ENCODE results near the gene SSBP3. TPM values are rescaled to one million over a fixed set of nuclear protein-coding genes. Genes with fewer than 3 reads are reported as not detected.

SSBP3 gene
- total RNA-seq, 4 donors from 2014 or later = 32.0 to 70.2 (median 60.3) TPM

DNA sequence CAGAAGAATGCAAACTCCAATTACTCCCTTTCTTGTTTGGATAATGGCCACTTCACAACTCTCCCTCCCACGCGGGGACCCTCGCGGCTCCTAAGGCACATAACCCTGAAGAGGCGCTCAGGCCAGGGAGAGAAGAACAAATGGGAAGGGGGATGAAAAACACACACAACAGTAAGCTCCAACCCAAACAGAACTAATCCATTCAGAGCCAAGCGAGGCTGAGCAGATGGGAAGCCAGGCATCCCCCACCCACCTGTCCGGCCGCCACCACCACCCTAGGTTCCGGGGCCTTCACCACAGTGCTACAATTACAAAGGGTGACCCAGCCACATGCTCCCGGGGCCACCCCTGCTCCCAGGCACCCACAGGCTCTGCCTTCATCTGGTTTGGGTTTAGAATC, 104.7 kb downstream of the SSBP3 start:
- no peaks in the 10 kb centered on the region for H3K27me3 ChIP-seq
- H3K36me3 ChIP-seq = no peaks in the 10 kb centered on the region
- no peak overlapping the region for H3K4me3 ChIP-seq
- TF ChIP-seq EP300 (IDR thresholded peaks at IDR 0.05) (no peak), POLR2A (IDR thresholded peaks at IDR 0.05) (no peak)
- TF ChIP-seq, protein P1, sequence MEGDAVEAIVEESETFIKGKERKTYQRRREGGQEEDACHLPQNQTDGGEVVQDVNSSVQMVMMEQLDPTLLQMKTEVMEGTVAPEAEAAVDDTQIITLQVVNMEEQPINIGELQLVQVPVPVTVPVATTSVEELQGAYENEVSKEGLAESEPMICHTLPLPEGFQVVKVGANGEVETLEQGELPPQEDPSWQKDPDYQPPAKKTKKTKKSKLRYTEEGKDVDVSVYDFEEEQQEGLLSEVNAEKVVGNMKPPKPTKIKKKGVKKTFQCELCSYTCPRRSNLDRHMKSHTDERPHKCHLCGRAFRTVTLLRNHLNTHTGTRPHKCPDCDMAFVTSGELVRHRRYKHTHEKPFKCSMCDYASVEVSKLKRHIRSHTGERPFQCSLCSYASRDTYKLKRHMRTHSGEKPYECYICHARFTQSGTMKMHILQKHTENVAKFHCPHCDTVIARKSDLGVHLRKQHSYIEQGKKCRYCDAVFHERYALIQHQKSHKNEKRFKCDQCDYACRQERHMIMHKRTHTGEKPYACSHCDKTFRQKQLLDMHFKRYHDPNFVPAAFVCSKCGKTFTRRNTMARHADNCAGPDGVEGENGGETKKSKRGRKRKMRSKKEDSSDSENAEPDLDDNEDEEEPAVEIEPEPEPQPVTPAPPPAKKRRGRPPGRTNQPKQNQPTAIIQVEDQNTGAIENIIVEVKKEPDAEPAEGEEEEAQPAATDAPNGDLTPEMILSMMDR (IDR thresholded peaks at IDR 0.05) = no peak
- no peaks in the 10 kb centered on the region for H3K9me3 ChIP-seq
- H3K4me1 ChIP-seq = peaks cover 0 to 71% (median 41%) of the 10 kb centered on the region in 4 donors
- H3K27ac ChIP-seq = no peak overlapping the region
- no peak for DNase-seq (ENCODE audit: low spot score in 2 of 2)
- 52 to 66% methylated on average over 10 of the region's 10 CpGs for WGBS, 2 donors

DNA sequence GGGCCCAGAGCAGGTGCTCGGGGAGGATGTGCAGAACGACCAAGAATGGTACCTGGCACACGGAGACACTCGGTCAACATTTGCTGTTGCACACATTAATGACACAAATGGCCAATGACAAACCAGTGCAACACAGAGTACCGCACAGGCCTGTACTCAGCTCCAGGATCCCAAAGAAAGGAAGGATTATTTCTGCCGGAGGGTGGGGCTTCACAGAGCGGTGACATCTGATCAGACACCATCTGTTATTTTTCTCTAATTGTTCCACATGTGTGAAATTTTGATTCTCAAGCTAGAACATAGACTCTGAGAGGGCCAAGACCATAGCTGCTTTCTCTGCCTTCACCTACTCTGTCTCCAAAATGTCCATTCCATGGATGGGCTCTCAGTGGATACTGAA, 105.8 kb downstream of the SSBP3 start:
- Histone ChIP-seq H3K27me3 (no peaks in the 10 kb centered on the region), H3K4me3 (no peak overlapping the region), H3K27ac (peak overlapping the region in 3 of 4 donors; percentile 12 to 84 (median 58)), H3K4me1 (peaks cover 0 to 81% (median 41%) of the 10 kb centered on the region in 4 donors), H3K9me3 (no peaks in the 10 kb centered on the region), H3K36me3 (no peaks in the 10 kb centered on the region)
- DNase-seq (ENCODE audit: low spot score in 2 of 2) = no peak
- WGBS, 2 donors = 83 to 84% methylated on average over 7 of the region's 7 CpGs
- TF ChIP-seq EP300 (IDR thresholded peaks at IDR 0.05) (no peak), POLR2A (IDR thresholded peaks at IDR 0.05) (no peak)
- TF ChIP-seq, protein P1 (IDR thresholded peaks at IDR 0.05) = no peak

DNA sequence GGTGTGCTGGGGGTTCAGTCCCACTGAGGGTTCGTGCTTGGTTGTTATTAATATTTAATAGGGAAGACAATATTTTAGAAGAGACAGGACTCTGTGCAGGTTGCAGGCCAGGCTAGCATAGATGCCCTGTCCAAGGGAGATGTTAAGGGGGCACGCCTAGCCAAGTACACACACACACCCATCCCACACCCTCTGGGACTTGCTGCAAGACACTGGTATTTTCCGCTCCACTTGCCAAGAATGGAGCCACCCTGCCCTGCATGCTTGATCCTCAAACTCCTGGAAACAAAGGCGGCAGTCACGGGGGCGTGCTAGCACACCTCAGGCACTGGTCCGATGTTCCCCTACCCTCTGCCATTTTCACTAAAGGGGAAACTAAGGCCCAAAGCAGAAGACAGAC, 107.2 kb downstream of the SSBP3 start:
- no peaks in the 10 kb centered on the region for H3K27me3 ChIP-seq
- H3K27ac ChIP-seq = peak overlapping the region; percentile 58 to 84 (median 68)
- no peaks in the 10 kb centered on the region for H3K9me3 ChIP-seq
- 43 to 66% methylated on average over 7 of the region's 7 CpGs for WGBS, 2 donors
- peak in 1 of 2 donors; percentile 47 for DNase-seq (ENCODE audit: low spot score in 2 of 2)
- no peaks in the 10 kb centered on the region for H3K36me3 ChIP-seq
- TF ChIP-seq, protein P1 (IDR thresholded peaks at IDR 0.05) = no peak
- TF ChIP-seq POLR2A (IDR thresholded peaks at IDR 0.05) = no peak
- peak; percentile 50 to 64 for TF ChIP-seq EP300 (IDR thresholded peaks at IDR 0.05)
- H3K4me3 ChIP-seq = no peak overlapping the region
- peaks cover 0 to 89% (median 48%) of the 10 kb centered on the region in 4 donors for H3K4me1 ChIP-seq

DNA sequence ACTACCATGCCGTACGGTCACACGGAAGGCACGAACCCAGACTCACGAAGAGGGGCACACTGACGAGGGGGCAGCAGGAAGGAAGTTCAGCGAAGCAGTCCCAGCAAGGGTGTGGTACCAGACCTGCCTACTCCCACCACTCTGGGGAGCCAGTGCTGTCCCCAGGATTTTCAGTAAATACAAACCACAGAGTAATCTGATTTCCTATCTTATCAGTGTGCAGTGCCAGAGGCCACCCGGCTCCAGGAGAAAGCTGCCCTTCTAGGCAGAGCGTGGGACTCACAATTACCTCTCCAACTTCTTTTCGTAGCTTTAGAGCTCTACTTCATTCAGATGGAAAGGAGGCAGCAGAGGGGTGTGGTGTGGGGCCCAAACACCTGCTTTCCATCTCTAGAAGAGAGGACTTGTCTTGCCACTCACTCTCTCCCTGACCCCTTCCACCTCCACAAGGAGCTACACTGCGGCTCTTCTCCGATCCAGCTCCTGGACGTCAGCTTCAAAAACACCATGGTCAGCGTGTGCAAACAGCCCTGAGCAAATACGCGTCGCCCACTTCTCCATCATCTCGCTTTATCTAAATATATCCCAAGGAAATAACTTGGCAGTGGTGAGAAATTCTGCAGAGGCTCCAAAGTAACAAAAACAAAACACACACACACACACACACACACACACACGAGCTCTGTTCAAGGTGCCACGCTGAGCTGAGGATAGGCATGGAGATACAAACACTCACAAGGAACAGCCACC, 107.7 kb downstream of the SSBP3 start:
- 46 to 51% methylated on average over 20 of the region's 20 CpGs for WGBS, 2 donors
- Histone ChIP-seq H3K9me3 (no peaks in the 10 kb centered on the region), H3K36me3 (no peaks in the 10 kb centered on the region), H3K27ac (peak overlapping the region; percentile 37 to 84 (median 72)), H3K4me1 (peaks cover 0 to 93% (median 45%) of the 10 kb centered on the region in 4 donors), H3K4me3 (no peak overlapping the region), H3K27me3 (no peaks in the 10 kb centered on the region)
- no peak for DNase-seq (ENCODE audit: low spot score in 2 of 2)
- TF ChIP-seq, protein P1 (IDR thresholded peaks at IDR 0.05) = no peak

DNA sequence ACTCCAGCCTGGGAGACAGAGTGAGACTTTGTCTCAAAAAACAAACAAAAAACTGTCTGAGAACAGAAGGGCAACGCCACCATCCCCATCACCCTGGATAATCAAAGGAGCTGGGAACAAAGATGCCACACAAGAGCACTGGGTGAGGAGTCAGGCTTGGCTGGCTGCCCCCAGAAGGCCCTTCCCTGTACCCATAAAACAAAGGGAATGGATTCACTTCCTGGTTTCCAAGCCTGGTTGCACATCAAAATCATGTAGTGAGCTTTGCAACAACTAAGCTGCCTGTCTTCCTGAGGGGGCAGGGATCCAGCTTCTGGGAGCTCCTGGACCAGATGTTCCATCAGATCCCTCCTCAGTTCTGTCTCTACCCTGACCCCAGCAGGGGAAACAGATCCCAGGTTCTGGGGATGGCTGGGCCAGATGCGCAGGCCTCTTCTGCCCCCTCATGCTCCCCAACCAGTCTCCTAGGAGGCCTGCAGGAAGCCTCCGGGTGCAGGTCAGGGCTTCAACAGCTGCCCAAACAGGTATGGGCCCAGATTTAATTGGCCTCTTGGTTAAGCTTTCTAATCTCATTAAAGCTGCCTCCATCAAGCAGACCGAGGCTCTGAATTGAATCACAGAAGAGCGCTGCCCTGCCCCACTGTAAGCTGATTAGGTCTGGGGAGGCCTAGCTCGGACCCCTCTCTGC, 108.5 kb downstream of the SSBP3 start:
- no peak overlapping the region for H3K4me3 ChIP-seq
- no peaks in the 10 kb centered on the region for H3K27me3 ChIP-seq
- 67 to 76% methylated on average over 4 to 6 of the region's 6 CpGs for WGBS, 2 donors
- H3K36me3 ChIP-seq = no peaks in the 10 kb centered on the region
- H3K27ac ChIP-seq = peak overlapping the region; percentile 37 to 84 (median 72)
- DNase-seq (ENCODE audit: low spot score in 2 of 2) = no peak
- no peak for TF ChIP-seq EP300 (IDR thresholded peaks at IDR 0.05)
- TF ChIP-seq POLR2A (IDR thresholded peaks at IDR 0.05) = no peak
- TF ChIP-seq, protein P1 (IDR thresholded peaks at IDR 0.05) = no peak
- no peaks in the 10 kb centered on the region for H3K9me3 ChIP-seq
- peaks cover 0 to 93% (median 42%) of the 10 kb centered on the region in 4 donors for H3K4me1 ChIP-seq

All from tibial nerve (tissue), 4 donors.